Activated CD8-positive, alpha-beta memory T cell treated with anti-CD3 and anti-CD28 coated beads, Interleukin-2, amount 50 U/mL, for 24 hours (primary cell): ENCODE results near the gene CIRBP.
"Not testable (repeated sequence)": the region's sequence is repeated elsewhere in the genome, so short reads cannot be mapped to it uniquely, and the experiment has no call there.

Experiments used
- DNase-seq: peaks from one replicate; pipeline ENCODE4 v3.0.0-alpha.2; 2020; ENCODE audit errors: extremely low read depth

CIRBP gene

GRCh38 chr19:1243768-1244692, 25.1 kb upstream of the CIRBP start:
- DNase-seq: no peak

- DNase-seq: no peak
These were observed 24.3 kb upstream of the CIRBP start for GRCh38 chr19:1244693-1245451.

- no peak for DNase-seq
These were observed 23.5 kb upstream of the CIRBP start for GRCh38 chr19:1245494-1246264.

GRCh38 chr19:1246265-1247087, 22.7 kb upstream of the CIRBP start:
- not testable (repeated sequence) for DNase-seq

- DNase-seq: no peak
These were observed 21.4 kb upstream of the CIRBP start for GRCh38 chr19:1247748-1248138.

GRCh38 chr19:1248139-1248785, 20.9 kb upstream of the CIRBP start, which contains the start of gene MIDN:
TSS of gene MIDN (plus strand) at chr19:1248583. CDS start at chr19:1250297, 1,714 bp downstream.
- no peak for DNase-seq

- DNase-seq: no peak
These were observed 20.3 kb upstream of the CIRBP start for GRCh38 chr19:1248786-1249297.

- peak; percentile 73 for DNase-seq
These were observed 19.7 kb upstream of the CIRBP start for GRCh38 chr19:1249298-1249989.

- no peak for DNase-seq
These were observed 19.1 kb upstream of the CIRBP start for GRCh38 chr19:1249990-1250436.

- DNase-seq: no peak
These were observed 18.5 kb upstream of the CIRBP start for GRCh38 chr19:1250437-1251260.

- no peak for DNase-seq
These were observed 17.6 kb upstream of the CIRBP start for GRCh38 chr19:1251330-1252220.

GRCh38 chr19:1252221-1252820, 16.8 kb upstream of the CIRBP start:
- no peak for DNase-seq

GRCh38 chr19:1252821-1253513, 16.2 kb upstream of the CIRBP start:
- DNase-seq: no peak

- DNase-seq: no peak
These were observed 15.5 kb upstream of the CIRBP start for GRCh38 chr19:1253514-1254080.

GRCh38 chr19:1254081-1254527, 15.0 kb upstream of the CIRBP start:
- no peak for DNase-seq

- no peak for DNase-seq
These were observed 14.5 kb upstream of the CIRBP start for GRCh38 chr19:1254530-1255185.
